H1 (cell line): ENCODE measurements around the gene MYCBP2. TPM values are rescaled to one million over a fixed set of nuclear protein-coding genes. Genes with fewer than 3 reads are reported as not detected.

Experiments
- CBX8 ChIP-seq: fragments of 300-800, 300-1000 bp; sonication (generic); IDR thresholded peaks from 2 replicates; pipeline ENCODE4 v1.7.1; 2016; ENCODE audit warnings: low read depth, low read length, borderline replicate concordance
- CHD1 ChIP-seq: IDR thresholded peaks from 2 replicates; pipeline ENCODE4 v1.6.1; 2012; ENCODE audit warnings: low read depth, low read length, improper control_type of control experiment
- CHD2 ChIP-seq: IDR thresholded peaks from 2 replicates; pipeline ENCODE4 v1.6.1; 2012; ENCODE audit warnings: low read length, improper control_type of control experiment
- EP300 ChIP-seq, 2 experiments: IDR thresholded peaks; 1 replicate in 1 of 2; 2 replicates in 1 of 2; pipeline ENCODE4 v1.6.1; 2011 to 2012; ENCODE audit warnings: low read depth in 2 of 2, low read length in 2 of 2, mild to moderate bottlenecking in 2 of 2, borderline replicate concordance in 1 of 2, inconsistent platforms in 1 of 2, moderate library complexity in 1 of 2
- POLR2A ChIP-seq, 2 experiments: IDR thresholded peaks; 1 replicate in 1 of 2; 2 replicates in 1 of 2; pipeline ENCODE4 v1.6.1; 2011; ENCODE audit warnings: low read depth in 2 of 2, low read length in 2 of 2, mild to moderate bottlenecking in 2 of 2; ENCODE audit errors: control extremely low read depth in 1 of 2
- SP1 ChIP-seq: IDR thresholded peaks from 2 replicates; pipeline ENCODE4 v1.6.1; 2011; ENCODE audit warnings: low read depth, low read length
- polyA plus RNA-seq, 7 experiments: library from polyadenylated mRNA; depleted of rRNA in 3 of 7; stranded (reverse) in 5 of 7; unstranded in 2 of 7; fragments of >200 nt in 5 of 7; fragments of 200-250 nt in 2 of 7; gene quantifications; 1 replicate in 5 of 7; 2 replicates in 1 of 7; 4 replicates in 1 of 7; pipeline versions ENCODE4 v1.2.1 to v1.2.3, GENCODE V29; 2011 to 2013; ENCODE audit warnings: missing spikeins in 2 of 7, mixed read lengths in 2 of 7
- total RNA-seq: library from RNA; stranded (reverse); fragmentation: NEBNext Ultra II Directional; extraction: Animal tissue kit (Norgen Biotek cat#: 25700); gene quantifications from 2 replicates; pipeline ENCODE4 v1.2.1, GENCODE V29; 2021
- TF ChIP-seq, protein P1 (sequence below): IDR thresholded peaks from 2 replicates; pipeline ENCODE4 v1.6.1; 2012; ENCODE audit warnings: inconsistent platforms

Gene MYCBP2
- total and polyA plus RNA-seq, 2 of the 8 experiments (the other 6 are each of a cell fraction or from before 2014, with no cell fraction given) = 19.0 to 52.1 TPM

GRCh38 chr13:77305266-77305665, 21.6 kb downstream of the MYCBP2 start (continued):
- TF ChIP-seq POLR2A (IDR thresholded peaks at IDR 0.05; ENCODE audit: control extremely low read depth in 1 of 2, low read depth in 2 of 2, low read length in 2 of 2) = no peak
- no peak for TF ChIP-seq CBX8
- TF ChIP-seq CHD2 = no peak
- TF ChIP-seq SP1 = no peak
- TF ChIP-seq EP300 (IDR thresholded peaks at IDR 0.05; ENCODE audit: borderline replicate concordance in 1 of 2, low read depth in 2 of 2, low read length in 2 of 2) = no peak
- no peak for TF ChIP-seq CHD1
- TF ChIP-seq, protein P1, sequence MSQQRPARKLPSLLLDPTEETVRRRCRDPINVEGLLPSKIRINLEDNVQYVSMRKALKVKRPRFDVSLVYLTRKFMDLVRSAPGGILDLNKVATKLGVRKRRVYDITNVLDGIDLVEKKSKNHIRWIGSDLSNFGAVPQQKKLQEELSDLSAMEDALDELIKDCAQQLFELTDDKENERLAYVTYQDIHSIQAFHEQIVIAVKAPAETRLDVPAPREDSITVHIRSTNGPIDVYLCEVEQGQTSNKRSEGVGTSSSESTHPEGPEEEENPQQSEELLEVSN = no peak
